MM.1S (cell line): ENCODE measurements around the gene HLA-DMA.
A peak's percentile ranks its signal among the peaks of the same experiment; 100 is the strongest.

ENCODE experiments used
- DNase-seq: peaks from one replicate; pipeline ENCODE4 v3.0.0-alpha.2; 2015
- H2AFZ ChIP-seq: fragments of 300-600 bp; sonication (generic); 2 replicates; pipeline ENCODE4 v1.6.0; 2016; ENCODE audit warnings: antibody characterized with exemption, low read length
- H3F3A ChIP-seq: fragments of 300-600 bp; sonication (generic); 2 replicates; pipeline ENCODE4 v1.6.1; 2016; ENCODE audit warnings: mild to moderate bottlenecking, antibody characterized with exemption, low read length, moderate library complexity, mixed read lengths; ENCODE audit not compliant: insufficient read depth
- H3K27ac ChIP-seq: fragments of 300-600 bp; sonication (generic); 2 replicates; pipeline ENCODE4 v1.5.1; 2016; ENCODE audit warnings: mild to moderate bottlenecking, low read length
- H3K27me3 ChIP-seq: fragments of 300-600 bp; sonication (generic); replicated peaks from 2 replicates; pipeline ENCODE4 v1.6.0; 2016; ENCODE audit warnings: low read length; ENCODE audit not compliant: insufficient read depth
- H3K36me3 ChIP-seq: fragments of 300-600 bp; sonication (generic); replicated peaks from 2 replicates; pipeline ENCODE4 v1.6.1; 2016; ENCODE audit warnings: mild to moderate bottlenecking, low read length, mixed read lengths; ENCODE audit not compliant: insufficient read depth
- H3K4me1 ChIP-seq: fragments of 300-600 bp; sonication (generic); 2 replicates; pipeline ENCODE4 v1.6.1; 2016; ENCODE audit warnings: low read length, mixed read lengths
- H3K4me2 ChIP-seq: fragments of 300-600 bp; sonication (generic); 2 replicates; pipeline ENCODE4 v1.6.0; 2016; ENCODE audit warnings: low read depth, low read length
- H3K4me3 ChIP-seq: fragments of 300-600 bp; sonication (generic); 2 replicates; pipeline ENCODE4 v1.5.1; 2016; ENCODE audit warnings: low read length, mixed read lengths
- H3K79me2 ChIP-seq: fragments of 300-600 bp; sonication (generic); 2 replicates; pipeline ENCODE4 v1.6.1; 2016; ENCODE audit warnings: mixed run types, low read length, mixed read lengths
- H3K9ac ChIP-seq: fragments of 300-600 bp; sonication (generic); 2 replicates; pipeline ENCODE4 v1.6.1; 2016; ENCODE audit warnings: low read length, mixed read lengths
- H3K9me2 ChIP-seq: fragments of 300-600 bp; sonication (generic); replicated peaks from 2 replicates; pipeline ENCODE4 v1.6.1; 2016; ENCODE audit warnings: mild to moderate bottlenecking, low read length, mixed read lengths; ENCODE audit not compliant: insufficient read depth
- H3K9me3 ChIP-seq: fragments of 300-600 bp; sonication (generic); replicated peaks from 2 replicates; pipeline ENCODE4 v1.6.1; 2016; ENCODE audit warnings: mild to moderate bottlenecking, low read length, mixed read lengths; ENCODE audit not compliant: insufficient read depth
- H4K20me1 ChIP-seq: fragments of 300-600 bp; sonication (generic); 2 replicates; pipeline ENCODE4 v1.6.1; 2016; ENCODE audit warnings: mild to moderate bottlenecking, low read length, moderate library complexity, mixed read lengths; ENCODE audit not compliant: insufficient read depth
- EZH2 ChIP-seq: fragments of 300-600 bp; sonication (generic); optimal IDR thresholded peaks from 2 replicates; pipeline ENCODE3; 2017; ENCODE audit warnings: low read depth, mild to moderate bottlenecking, antibody characterized with exemption, low read length, mixed read lengths
- EZH2phosphoT487 ChIP-seq: fragments of 300-600 bp; sonication (generic); IDR thresholded peaks from 2 replicates; pipeline ENCODE4 v1.6.1; 2018; ENCODE audit warnings: antibody characterized with exemption, low read length
- TF ChIP-seq, protein P1 (sequence below): fragments of 300-600 bp; sonication (generic); IDR thresholded peaks from 2 replicates; pipeline ENCODE4 v1.5.1; 2016; ENCODE audit warnings: antibody characterized with exemption, low read length, mixed read lengths

Gene HLA-DMA

DNA sequence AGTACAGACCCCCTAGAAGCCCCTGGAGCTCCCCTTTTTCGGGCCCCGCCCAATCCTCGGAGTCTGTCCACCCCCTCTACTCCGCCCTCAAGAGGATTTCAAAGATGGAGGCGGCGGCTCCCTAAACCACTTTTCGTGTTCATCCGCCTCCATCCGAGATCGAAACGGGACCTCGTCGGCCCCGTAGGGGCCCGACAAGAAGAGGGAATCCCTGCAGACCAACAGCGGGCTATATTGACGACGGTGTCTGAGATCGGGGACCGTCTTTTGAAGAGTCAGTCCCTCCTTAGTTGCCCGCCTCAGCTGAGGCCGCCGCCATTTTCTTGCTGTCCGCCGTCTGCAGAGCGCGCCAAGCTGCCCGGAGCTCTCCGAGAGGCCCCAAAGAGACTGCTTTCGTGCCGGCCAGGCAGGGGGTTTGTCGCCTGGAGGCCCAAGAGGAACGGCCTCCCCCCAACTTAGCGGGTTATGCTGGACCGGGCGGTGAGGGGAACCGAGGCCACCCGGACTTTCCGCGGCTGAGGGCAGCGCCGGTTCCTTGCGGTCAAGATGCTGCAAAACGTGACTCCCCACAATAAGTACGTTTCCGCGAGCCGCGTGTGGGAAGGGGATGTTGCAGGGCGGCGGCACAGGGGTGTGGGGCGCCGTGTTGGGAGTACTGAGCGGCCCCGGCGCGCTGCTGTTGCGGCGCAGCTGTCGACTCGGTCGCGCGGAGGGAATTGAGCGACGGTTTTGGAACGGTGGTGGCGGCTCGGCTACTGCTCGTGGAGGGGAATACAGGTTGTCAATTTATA, 19.7 kb upstream of the HLA-DMA start:
- peaks cover 18% of the 10 kb centered on the region for H3K4me1 ChIP-seq
- peak; percentile 42 for DNase-seq
- peak overlapping the region; percentile 91 for H3K4me3 ChIP-seq
- H3K79me2 ChIP-seq = peaks cover 85% of the 10 kb centered on the region
- H3K4me2 ChIP-seq = peak overlapping the region; percentile 87
- peaks cover 85% of the 10 kb centered on the region for H3F3A ChIP-seq
- peak overlapping the region; percentile 100; the same call in 1 of the 2 replicates for H3K27ac ChIP-seq
- H3K9me2 ChIP-seq = no peaks in the 10 kb centered on the region
- TF ChIP-seq, protein P1, sequence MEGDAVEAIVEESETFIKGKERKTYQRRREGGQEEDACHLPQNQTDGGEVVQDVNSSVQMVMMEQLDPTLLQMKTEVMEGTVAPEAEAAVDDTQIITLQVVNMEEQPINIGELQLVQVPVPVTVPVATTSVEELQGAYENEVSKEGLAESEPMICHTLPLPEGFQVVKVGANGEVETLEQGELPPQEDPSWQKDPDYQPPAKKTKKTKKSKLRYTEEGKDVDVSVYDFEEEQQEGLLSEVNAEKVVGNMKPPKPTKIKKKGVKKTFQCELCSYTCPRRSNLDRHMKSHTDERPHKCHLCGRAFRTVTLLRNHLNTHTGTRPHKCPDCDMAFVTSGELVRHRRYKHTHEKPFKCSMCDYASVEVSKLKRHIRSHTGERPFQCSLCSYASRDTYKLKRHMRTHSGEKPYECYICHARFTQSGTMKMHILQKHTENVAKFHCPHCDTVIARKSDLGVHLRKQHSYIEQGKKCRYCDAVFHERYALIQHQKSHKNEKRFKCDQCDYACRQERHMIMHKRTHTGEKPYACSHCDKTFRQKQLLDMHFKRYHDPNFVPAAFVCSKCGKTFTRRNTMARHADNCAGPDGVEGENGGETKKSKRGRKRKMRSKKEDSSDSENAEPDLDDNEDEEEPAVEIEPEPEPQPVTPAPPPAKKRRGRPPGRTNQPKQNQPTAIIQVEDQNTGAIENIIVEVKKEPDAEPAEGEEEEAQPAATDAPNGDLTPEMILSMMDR = no peak
- peaks cover 45% of the 10 kb centered on the region for H3K36me3 ChIP-seq
- H3K9ac ChIP-seq = peak overlapping the region; percentile 92
- H3K27me3 ChIP-seq = no peaks in the 10 kb centered on the region
- H2AFZ ChIP-seq = no peak overlapping the region
- no peaks in the 10 kb centered on the region for H3K9me3 ChIP-seq
- H4K20me1 ChIP-seq = peaks cover 54% of the 10 kb centered on the region

DNA sequence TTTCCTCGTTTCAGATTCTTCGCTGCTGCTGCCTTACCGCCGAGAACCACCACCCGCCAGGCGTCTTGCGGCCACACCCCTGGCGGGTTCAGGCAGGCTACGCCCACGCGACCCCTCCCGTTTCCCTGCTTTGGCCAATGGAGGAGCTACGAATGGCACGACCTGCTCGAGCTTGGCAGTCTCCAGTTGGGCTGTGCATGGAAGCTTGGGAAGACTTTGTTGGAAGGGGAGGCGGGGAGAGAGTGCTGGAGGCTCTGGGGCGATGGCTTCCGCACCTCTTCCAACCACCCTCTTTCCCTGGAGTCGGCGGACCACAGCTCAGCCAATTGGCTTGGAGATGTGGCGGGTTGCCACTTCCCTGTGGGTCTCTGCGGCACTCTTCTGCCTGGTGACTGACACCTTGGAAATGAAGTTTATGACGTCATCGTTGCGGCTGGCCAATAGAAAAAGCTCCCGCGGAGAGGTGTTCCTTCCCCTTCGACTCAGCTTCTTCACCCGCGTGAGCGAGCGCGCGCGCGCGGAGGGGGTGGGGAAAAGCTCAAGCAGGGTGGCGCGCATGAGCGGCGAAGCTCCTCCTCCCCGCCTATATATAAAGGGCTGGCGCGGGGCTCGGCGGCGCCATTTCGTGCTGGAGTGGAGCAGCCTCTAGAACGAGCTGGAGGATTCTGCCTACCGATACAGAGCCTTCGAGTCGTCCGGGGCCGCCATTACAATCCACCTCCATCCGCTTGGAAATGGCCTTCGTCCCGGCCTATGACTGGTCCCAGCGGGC, 18.9 kb upstream of the HLA-DMA start:
- H3K9ac ChIP-seq = peak overlapping the region; percentile 97
- H3K4me3 ChIP-seq = peak overlapping the region; percentile 91
- H3K27ac ChIP-seq = peak overlapping the region; percentile 100
- H2AFZ ChIP-seq = no peak overlapping the region
- TF ChIP-seq, protein P1 = no peak
- H3K9me3 ChIP-seq = no peaks in the 10 kb centered on the region
- peak; percentile 99 for DNase-seq
- no peaks in the 10 kb centered on the region for H3K9me2 ChIP-seq
- peaks cover 38% of the 10 kb centered on the region for H3K36me3 ChIP-seq
- peak overlapping the region; percentile 87 for H3K4me2 ChIP-seq
- H3K27me3 ChIP-seq = no peaks in the 10 kb centered on the region
- peaks cover 80% of the 10 kb centered on the region for H3K79me2 ChIP-seq
- H3K4me1 ChIP-seq = peaks cover 25% of the 10 kb centered on the region
- H3F3A ChIP-seq = peaks cover 85% of the 10 kb centered on the region
- H4K20me1 ChIP-seq = peaks cover 47% of the 10 kb centered on the region

DNA sequence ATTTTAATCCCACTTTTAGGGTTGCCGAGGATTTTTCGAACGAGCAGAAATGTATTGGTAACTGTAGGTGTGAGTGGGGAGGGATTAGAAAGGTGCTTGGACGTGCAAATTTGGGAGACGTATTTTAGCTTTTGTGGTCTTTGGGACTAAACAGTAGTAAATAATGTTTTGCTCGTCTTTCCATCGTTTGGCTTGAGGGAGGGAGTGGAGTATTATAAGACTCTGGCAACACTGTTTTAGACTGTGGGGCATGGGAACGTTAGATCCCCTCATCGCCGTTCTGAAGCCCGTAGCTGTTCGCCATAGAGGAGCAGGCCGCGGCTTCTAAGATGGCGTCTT, 18.3 kb upstream of the HLA-DMA start:
- H3K27ac ChIP-seq = peak overlapping the region; percentile 100
- H3K4me2 ChIP-seq = peak overlapping the region; percentile 87
- peaks cover 77% of the 10 kb centered on the region for H3K79me2 ChIP-seq
- peak overlapping the region; percentile 79 for H3K4me3 ChIP-seq
- peaks cover 41% of the 10 kb centered on the region for H4K20me1 ChIP-seq
- peaks cover 33% of the 10 kb centered on the region for H3K36me3 ChIP-seq
- H3K27me3 ChIP-seq = no peaks in the 10 kb centered on the region
- H3K9ac ChIP-seq = peak overlapping the region; percentile 97
- peaks cover 27% of the 10 kb centered on the region for H3K4me1 ChIP-seq
- H3K9me2 ChIP-seq = no peaks in the 10 kb centered on the region
- no peak for DNase-seq
- TF ChIP-seq, protein P1 = no peak
- TF ChIP-seq EZH2 = no peak
- no peak for TF ChIP-seq EZH2phosphoT487
- no peak overlapping the region for H2AFZ ChIP-seq
- H3F3A ChIP-seq = peaks cover 80% of the 10 kb centered on the region
- no peaks in the 10 kb centered on the region for H3K9me3 ChIP-seq
